GM23338 (cell line): ENCODE data around the gene PEX11A.
A peak's percentile ranks its signal among the peaks of the same experiment; 100 is the strongest.

Experiments used
- CREB1 ChIP-seq: fragments of 250-450 bp; sonication (Bioruptor Pico); IDR thresholded peaks from 2 replicates; pipeline ENCODE4 v1.5.0; 2020; ENCODE audit warnings: low read depth, mild to moderate bottlenecking, moderate library complexity
- EZH2 ChIP-seq: fragments of 200-600 bp; sonication (generic); IDR thresholded peaks from one replicate; pipeline ENCODE4 v1.8.0; 2017; ENCODE audit warnings: antibody characterized with exemption, mild to moderate bottlenecking, low read depth; ENCODE audit not compliant: unreplicated experiment
- EZH2phosphoT487 ChIP-seq: fragments of 200-600 bp; sonication (generic); IDR thresholded peaks from one replicate; pipeline ENCODE4 v1.8.1; 2018; ENCODE audit warnings: antibody characterized with exemption; ENCODE audit not compliant: unreplicated experiment
- JUNB ChIP-seq: IDR thresholded peaks from one replicate; pipeline ENCODE4 v1.6.1; 2016; ENCODE audit warnings: antibody characterized with exemption; ENCODE audit not compliant: unreplicated experiment
- NANOG ChIP-seq: IDR thresholded peaks from 2 replicates; pipeline ENCODE4 v1.6.1; 2016; ENCODE audit warnings: antibody characterized with exemption, borderline replicate concordance
- POLR2AphosphoS5 ChIP-seq: IDR thresholded peaks from 2 replicates; pipeline ENCODE4 v1.6.1; 2016; ENCODE audit warnings: antibody characterized with exemption, low read depth
- STAT1 ChIP-seq: IDR thresholded peaks from one replicate; pipeline ENCODE4 v1.6.1; 2016; ENCODE audit warnings: antibody characterized with exemption; ENCODE audit not compliant: unreplicated experiment
- ZNF331 ChIP-seq: fragments of 250-450 bp; sonication (Bioruptor Pico); IDR thresholded peaks from 2 replicates; pipeline ENCODE4 v1.5.0; 2020; ENCODE audit warnings: low read depth, mild to moderate bottlenecking, moderate library complexity
- TF ChIP-seq, protein P1 (sequence below), 2 experiments: fragments of 200-600 bp in 1 of 2; sonication (generic) in 1 of 2; conservative IDR thresholded peaks; 2 replicates each; pipeline versions ENCODE4 v1.5.1 to v1.6.1; 2016 to 2017; ENCODE audit warnings: antibody characterized with exemption in 2 of 2, low read depth in 2 of 2, mild to moderate bottlenecking in 2 of 2, moderate library complexity in 1 of 2
- TF ChIP-seq, protein P2 (sequence below): IDR thresholded peaks from one replicate; pipeline ENCODE4 v1.6.1; 2018; ENCODE audit warnings: antibody characterized with exemption; ENCODE audit not compliant: unreplicated experiment
- TF ChIP-seq, protein P3 (sequence below): IDR thresholded peaks from 2 replicates; pipeline ENCODE4 v1.6.1; 2016; ENCODE audit warnings: antibody characterized with exemption

DNA sequence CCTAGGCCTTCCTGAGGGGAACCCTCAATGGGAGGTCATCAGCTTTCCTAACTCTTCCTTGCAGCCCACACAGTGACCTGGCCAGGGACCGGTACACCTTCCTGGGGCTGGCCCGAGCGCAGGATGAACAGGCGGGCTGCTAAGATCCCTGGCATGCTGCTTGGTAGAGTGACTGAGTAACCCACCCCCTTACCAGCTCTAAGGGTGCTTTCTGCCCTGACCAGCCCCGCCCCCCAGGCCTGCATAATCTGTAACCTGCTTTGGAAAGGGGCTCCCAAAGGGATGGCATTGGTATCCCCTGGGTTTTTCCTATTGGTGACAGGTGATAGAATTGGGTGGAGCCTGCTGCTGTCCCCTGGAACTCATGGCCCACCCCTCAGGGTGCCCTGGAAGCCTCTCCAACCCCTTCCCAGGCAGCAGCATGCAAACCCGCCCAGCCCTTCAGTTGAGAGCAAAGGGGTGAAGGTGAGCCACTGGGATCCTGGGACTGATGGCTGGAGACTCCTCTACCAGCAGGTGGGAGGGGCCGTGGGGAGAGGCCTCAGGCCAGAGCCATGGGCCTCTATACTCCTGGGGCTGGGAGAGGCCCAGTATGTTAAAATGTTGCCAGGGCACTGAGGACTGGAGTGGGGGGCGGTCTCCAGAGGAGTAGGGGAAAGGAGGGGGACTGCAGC, 24.2 kb downstream of the PEX11A start:
- no peak for TF ChIP-seq EZH2
- no peak for TF ChIP-seq EZH2phosphoT487
- no peak for TF ChIP-seq CREB1 (CRISPR knock-in tag)
- peak; percentile 38; the same call in 1 of the 2 replicates for TF ChIP-seq POLR2AphosphoS5
- TF ChIP-seq, protein P1, sequence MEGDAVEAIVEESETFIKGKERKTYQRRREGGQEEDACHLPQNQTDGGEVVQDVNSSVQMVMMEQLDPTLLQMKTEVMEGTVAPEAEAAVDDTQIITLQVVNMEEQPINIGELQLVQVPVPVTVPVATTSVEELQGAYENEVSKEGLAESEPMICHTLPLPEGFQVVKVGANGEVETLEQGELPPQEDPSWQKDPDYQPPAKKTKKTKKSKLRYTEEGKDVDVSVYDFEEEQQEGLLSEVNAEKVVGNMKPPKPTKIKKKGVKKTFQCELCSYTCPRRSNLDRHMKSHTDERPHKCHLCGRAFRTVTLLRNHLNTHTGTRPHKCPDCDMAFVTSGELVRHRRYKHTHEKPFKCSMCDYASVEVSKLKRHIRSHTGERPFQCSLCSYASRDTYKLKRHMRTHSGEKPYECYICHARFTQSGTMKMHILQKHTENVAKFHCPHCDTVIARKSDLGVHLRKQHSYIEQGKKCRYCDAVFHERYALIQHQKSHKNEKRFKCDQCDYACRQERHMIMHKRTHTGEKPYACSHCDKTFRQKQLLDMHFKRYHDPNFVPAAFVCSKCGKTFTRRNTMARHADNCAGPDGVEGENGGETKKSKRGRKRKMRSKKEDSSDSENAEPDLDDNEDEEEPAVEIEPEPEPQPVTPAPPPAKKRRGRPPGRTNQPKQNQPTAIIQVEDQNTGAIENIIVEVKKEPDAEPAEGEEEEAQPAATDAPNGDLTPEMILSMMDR (conservative IDR thresholded peaks at IDR 0.05; ENCODE audit: low read depth in 2 of 2), result no peak
- TF ChIP-seq, protein P2, sequence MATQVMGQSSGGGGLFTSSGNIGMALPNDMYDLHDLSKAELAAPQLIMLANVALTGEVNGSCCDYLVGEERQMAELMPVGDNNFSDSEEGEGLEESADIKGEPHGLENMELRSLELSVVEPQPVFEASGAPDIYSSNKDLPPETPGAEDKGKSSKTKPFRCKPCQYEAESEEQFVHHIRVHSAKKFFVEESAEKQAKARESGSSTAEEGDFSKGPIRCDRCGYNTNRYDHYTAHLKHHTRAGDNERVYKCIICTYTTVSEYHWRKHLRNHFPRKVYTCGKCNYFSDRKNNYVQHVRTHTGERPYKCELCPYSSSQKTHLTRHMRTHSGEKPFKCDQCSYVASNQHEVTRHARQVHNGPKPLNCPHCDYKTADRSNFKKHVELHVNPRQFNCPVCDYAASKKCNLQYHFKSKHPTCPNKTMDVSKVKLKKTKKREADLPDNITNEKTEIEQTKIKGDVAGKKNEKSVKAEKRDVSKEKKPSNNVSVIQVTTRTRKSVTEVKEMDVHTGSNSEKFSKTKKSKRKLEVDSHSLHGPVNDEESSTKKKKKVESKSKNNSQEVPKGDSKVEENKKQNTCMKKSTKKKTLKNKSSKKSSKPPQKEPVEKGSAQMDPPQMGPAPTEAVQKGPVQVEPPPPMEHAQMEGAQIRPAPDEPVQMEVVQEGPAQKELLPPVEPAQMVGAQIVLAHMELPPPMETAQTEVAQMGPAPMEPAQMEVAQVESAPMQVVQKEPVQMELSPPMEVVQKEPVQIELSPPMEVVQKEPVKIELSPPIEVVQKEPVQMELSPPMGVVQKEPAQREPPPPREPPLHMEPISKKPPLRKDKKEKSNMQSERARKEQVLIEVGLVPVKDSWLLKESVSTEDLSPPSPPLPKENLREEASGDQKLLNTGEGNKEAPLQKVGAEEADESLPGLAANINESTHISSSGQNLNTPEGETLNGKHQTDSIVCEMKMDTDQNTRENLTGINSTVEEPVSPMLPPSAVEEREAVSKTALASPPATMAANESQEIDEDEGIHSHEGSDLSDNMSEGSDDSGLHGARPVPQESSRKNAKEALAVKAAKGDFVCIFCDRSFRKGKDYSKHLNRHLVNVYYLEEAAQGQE, result no peak
- no peak for TF ChIP-seq ZNF331 (CRISPR knock-in tag)
- no peak for TF ChIP-seq JUNB
- no peak for TF ChIP-seq STAT1
- TF ChIP-seq, protein P3, sequence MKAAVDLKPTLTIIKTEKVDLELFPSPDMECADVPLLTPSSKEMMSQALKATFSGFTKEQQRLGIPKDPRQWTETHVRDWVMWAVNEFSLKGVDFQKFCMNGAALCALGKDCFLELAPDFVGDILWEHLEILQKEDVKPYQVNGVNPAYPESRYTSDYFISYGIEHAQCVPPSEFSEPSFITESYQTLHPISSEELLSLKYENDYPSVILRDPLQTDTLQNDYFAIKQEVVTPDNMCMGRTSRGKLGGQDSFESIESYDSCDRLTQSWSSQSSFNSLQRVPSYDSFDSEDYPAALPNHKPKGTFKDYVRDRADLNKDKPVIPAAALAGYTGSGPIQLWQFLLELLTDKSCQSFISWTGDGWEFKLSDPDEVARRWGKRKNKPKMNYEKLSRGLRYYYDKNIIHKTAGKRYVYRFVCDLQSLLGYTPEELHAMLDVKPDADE, result no peak
- TF ChIP-seq NANOG, result no peak
